Measurements from ENCODE around the gene GPR160.

- TF ChIP-seq CTCF (IDR thresholded peaks at IDR 0.05), result no peak
- no peak for TF ChIP-seq EZH2phosphoT487 (IDR thresholded peaks at IDR 0.05)
- TF ChIP-seq EZH2 (IDR thresholded peaks at IDR 0.05), result no peak
These were observed 21.7 kb upstream of the GPR160 start for GRCh38 chr3:170016057-170016456.

Measured in neural progenitor cell (in vitro differentiated cells).